ENCODE data around the gene OR8B8. TPM values are rescaled to one million over a fixed set of nuclear protein-coding genes. Genes with fewer than 3 reads are reported as not detected.
"Not testable (repeated sequence)": the region's sequence is repeated elsewhere in the genome, so short reads cannot be mapped to it uniquely, and the experiment has no call there.

Gene OR8B8
- total RNA-seq, 1 experiment from 2014 or later, result not detected

DNA sequence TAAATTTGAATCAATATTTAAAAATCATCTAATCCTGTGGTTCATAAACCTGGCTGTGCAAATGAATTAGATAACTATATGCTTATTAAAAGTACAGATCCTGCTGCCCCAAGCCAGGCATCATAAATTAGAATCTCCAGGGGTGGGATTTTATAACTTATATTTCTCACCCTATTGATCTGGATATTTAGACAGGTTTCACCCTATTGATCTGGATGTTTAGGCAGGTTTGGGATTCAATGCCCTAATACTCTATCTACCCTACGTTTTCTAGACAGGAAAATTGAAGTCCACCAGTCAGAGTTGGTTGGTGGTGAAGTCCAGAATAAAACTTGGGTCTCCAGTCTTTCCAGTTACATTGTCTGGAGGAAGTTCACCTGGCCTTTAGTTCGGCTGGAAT lies 2.6 kb downstream of the OR8B8 start:
- no peak for DNase-seq (ENCODE audit: extremely low read depth, low read depth)

GRCh38 chr11:124442442-124442841 lies 3.1 kb downstream of the OR8B8 start:
- DNase-seq (ENCODE audit: extremely low read depth, low read depth), result no peak

GRCh38 chr11:124441519-124441918 lies 4.0 kb downstream of the OR8B8 start:
- no peak for DNase-seq (ENCODE audit: extremely low read depth, low read depth)

- DNase-seq (ENCODE audit: extremely low read depth, low read depth), result no peak
Observed at GRCh38 chr11:124441081-124441480, 4.4 kb downstream of the OR8B8 start.

- DNase-seq (ENCODE audit: extremely low read depth, low read depth), result no peak
Observed at GRCh38 chr11:124440608-124441007, 4.9 kb downstream of the OR8B8 start.

- no peak for DNase-seq (ENCODE audit: extremely low read depth, low read depth)
Observed at GRCh38 chr11:124434699-124435098, 10.8 kb downstream of the OR8B8 start.

DNA sequence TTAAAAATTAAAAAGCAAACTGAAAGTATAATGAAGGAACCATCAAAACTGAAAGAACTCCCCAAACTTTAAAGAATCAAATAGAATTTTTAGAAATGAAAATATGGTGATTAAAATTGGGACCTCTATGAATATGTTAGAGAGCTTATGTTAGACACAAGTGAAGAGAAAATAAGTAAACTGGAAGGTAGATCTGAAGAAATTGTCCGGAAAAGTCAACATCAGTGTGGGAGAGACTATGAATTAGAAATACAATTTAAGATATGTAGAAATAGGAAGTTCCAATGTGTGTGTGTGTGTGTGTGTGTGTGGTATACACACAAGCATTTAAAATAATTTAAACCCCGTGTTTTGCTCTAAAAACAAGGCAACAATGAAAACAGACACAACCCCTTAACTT lies 15.9 kb downstream of the OR8B8 start:
- DNase-seq (ENCODE audit: extremely low read depth, low read depth), result no peak

GRCh38 chr11:124424384-124424921 lies 21.0 kb downstream of the OR8B8 start, which contains the start of gene OR8B4:
Gene OR8B4 (minus strand): TSS chr11:124424871. CDS start chr11:124424871, 0 bp downstream.
- no peak for DNase-seq (ENCODE audit: extremely low read depth, low read depth)

DNA sequence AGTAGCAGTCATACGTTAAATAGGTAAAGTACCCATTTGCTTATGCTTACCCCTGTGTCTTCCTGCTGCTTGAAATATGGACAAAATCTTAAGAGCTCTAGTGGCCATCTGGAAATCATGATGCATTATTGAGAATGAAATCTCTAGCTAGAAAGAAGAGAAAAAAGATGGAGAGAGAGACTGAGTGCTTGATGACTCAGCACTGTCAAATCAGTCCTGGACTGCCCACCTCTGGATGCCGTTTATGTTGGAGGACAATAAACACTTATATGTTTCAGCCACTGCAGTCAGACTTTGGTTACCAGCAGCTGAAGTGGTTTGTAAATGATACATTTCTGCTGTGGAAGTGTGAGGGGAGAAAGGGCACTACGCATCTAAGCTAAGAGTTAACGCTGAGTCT lies 24.5 kb downstream of the OR8B8 start:
- DNase-seq (ENCODE audit: extremely low read depth, low read depth), result no peak

DNA sequence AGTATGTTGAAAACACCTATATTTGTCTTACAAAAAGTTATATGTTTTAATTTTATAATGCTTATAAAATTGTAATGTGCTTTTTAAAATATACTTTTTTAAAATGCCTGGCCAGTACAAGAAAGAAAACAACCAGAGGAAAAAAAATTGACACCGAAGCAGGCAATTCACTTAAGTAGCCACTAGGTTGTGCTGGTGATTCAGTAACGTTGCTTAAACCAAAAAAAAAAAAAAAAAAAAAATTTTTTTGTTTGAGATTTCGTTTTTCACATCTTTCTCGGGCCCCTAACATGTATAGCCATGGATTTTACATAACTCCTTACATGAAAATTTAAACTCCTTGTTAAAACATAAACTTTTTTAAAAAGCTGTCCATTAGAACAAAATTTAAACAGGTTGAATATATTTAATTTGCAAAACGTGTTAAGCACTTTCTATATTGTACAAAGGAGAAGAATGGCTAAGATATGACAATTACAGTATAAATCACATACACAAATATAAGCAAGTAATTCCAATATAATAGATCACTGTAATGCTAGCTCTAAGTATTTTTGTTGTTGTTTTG lies 30.1 kb downstream of the OR8B8 start:
- peak; percentile 9 for DNase-seq (ENCODE audit: extremely low read depth, low read depth)

- no peak for DNase-seq (ENCODE audit: extremely low read depth, low read depth)
Observed at GRCh38 chr11:124409906-124410305, 35.6 kb downstream of the OR8B8 start.

DNA sequence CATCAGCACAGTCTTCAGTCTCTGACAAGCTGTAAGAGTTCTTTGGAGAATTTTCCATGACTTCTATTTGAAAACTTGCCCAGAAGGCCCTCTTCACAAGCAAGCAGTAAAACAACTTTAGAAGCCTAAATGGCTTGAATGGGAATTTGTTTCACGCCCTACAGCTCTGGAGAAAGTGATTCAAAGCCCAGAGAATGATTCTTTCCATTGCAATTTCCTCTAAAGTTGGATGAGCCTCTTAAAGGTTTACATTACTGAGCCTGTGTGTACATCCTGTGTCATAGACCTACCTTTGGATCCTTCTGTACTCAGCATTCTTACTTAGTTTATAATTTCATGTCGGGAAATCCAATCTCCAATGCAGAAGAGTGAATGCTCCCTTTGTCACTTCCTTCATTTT lies 39.9 kb downstream of the OR8B8 start:
- no peak for DNase-seq (ENCODE audit: extremely low read depth, low read depth)

DNA sequence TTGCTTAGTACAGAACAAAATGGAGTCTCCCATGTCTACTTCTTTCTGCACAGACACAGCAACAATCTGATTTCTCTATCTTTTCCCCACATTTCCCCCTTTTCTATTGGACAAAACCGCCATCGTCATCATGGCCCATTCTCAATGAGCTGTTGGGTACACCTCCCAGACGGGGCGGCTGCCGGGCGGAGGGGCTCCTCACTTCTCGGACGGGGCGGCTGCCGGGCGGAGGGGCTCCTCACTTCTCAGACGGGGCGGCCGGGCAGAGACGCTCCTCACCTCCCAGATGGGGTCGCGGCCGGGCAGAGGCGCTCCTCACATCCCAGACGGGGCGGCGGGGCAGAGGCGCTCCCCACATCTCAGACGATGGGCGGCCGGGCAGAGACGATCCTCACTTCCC lies 42.3 kb downstream of the OR8B8 start:
- not testable (repeated sequence) for DNase-seq (ENCODE audit: extremely low read depth, low read depth)

DNA sequence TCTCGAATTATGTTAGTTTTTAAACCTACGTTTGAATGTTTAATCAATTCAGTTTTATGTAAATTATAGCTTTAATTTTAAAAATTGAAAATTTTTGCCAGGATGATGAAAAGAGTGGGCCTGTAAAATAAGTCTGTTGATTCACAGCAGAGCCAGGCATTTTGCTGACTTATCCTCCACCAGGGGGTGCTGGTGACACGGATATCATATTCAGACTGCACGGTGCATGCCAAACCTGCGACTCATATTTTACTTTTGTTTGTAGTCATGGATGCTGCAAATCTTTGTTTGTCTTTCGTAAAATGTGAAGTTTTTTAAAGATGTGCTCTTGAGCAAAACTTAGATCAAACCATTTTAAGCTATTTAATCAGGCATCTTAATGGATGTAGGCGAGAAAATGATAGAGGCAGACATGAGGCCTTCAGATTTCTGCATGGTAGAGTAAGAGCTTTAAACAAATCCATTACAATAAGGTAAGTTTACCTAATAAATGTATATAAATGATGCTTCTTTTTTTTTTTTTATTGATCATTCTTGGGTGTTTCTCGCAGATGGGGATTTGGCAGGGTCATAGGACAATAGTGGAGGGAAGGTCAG lies 43.1 kb downstream of the OR8B8 start:
- DNase-seq (ENCODE audit: extremely low read depth, low read depth), result peak; percentile 70

GRCh38 chr11:124398924-124399323 lies 46.6 kb downstream of the OR8B8 start, which contains the start of gene OR8B3:
Gene OR8B3 (minus strand): TSS chr11:124399024. CDS start chr11:124397351, 1,673 bp downstream.
- DNase-seq (ENCODE audit: extremely low read depth, low read depth), result no peak

GRCh38 chr11:124396847-124397246 lies 48.6 kb downstream of the OR8B8 start:
- not testable (repeated sequence) for DNase-seq (ENCODE audit: extremely low read depth, low read depth)

GRCh38 chr11:124394408-124394807 lies 51.1 kb downstream of the OR8B8 start:
- DNase-seq (ENCODE audit: extremely low read depth, low read depth), result no peak

Other genes starting within 250 kb of the OR8B8 start
- not detected in 2 replicates for gene OR8G1, start 204.6 kb downstream of the OR8B8 start, total RNA-seq (2014; rRNA removed; shearing (Covaris generic))
- not detected in 2 replicates for gene OR8G5, start 189.3 kb downstream of the OR8B8 start, total RNA-seq (2014; rRNA removed; shearing (Covaris generic))
- not detected in 2 replicates for gene OR8D1, start 131.7 kb downstream of the OR8B8 start, total RNA-seq (2014; rRNA removed; shearing (Covaris generic))
- gene OR8D2, start 125.5 kb downstream of the OR8B8 start, total RNA-seq (2014; rRNA removed; shearing (Covaris generic)), result not detected in 2 replicates
- not detected in 2 replicates for gene OR8B2, start 61.2 kb downstream of the OR8B8 start, total RNA-seq (2014; rRNA removed; shearing (Covaris generic))
- not detected in 2 replicates for gene OR8B3, start 46.7 kb downstream of the OR8B8 start, total RNA-seq (2014; rRNA removed; shearing (Covaris generic))
- gene OR8B4, start 20.8 kb downstream of the OR8B8 start, total RNA-seq (2014; rRNA removed; shearing (Covaris generic)), result not detected in 2 replicates
- not detected in 2 replicates for gene OR8B12, start 98.0 kb upstream of the OR8B8 start, total RNA-seq (2014; rRNA removed; shearing (Covaris generic))
- not detected in 2 replicates for gene OR8A1, start 124.3 kb upstream of the OR8B8 start, total RNA-seq (2014; rRNA removed; shearing (Covaris generic))
- gene PANX3, start 165.7 kb upstream of the OR8B8 start, total RNA-seq (2014; rRNA removed; shearing (Covaris generic)), result not detected in 2 replicates
- 23.8 and 30.3 TPM in 2 replicates for gene TBRG1, start 177.2 kb upstream of the OR8B8 start, total RNA-seq (2014; rRNA removed; shearing (Covaris generic))
- 17.4 and 19.0 TPM in 2 replicates for gene SIAE, start 228.0 kb upstream of the OR8B8 start, total RNA-seq (2014; rRNA removed; shearing (Covaris generic))
- 12.7 and 14.0 TPM in 2 replicates for gene SPA17, start 228.2 kb upstream of the OR8B8 start, total RNA-seq (2014; rRNA removed; shearing (Covaris generic))

Measured in NCI-H460 (cell line).